HG02623 (cell line): Measurements from ENCODE around the gene EXOC3L2.

Experiments used
- ATAC-seq: cut with Tn5 transposase; IDR thresholded peaks from one replicate; pipeline ENCODE4 v1.9.1; 2021; ENCODE audit warnings: moderate library complexity; ENCODE audit not compliant: unreplicated experiment

The EXOC3L2 gene

GRCh38 chr19:45223879-45224278 is 21.3 kb downstream of the EXOC3L2 start:
- ATAC-seq, result no peak

GRCh38 chr19:45222724-45223123 is 22.5 kb downstream of the EXOC3L2 start:
- ATAC-seq, result no peak

- ATAC-seq, result no peak
Measured at GRCh38 chr19:45218911-45219743, 26.1 kb downstream of the EXOC3L2 start.

GRCh38 chr19:45218426-45218825 is 26.8 kb downstream of the EXOC3L2 start:
- no peak for ATAC-seq

- ATAC-seq, result no peak
Measured at GRCh38 chr19:45217957-45218334, 27.3 kb downstream of the EXOC3L2 start.

GRCh38 chr19:45217193-45217956 is 27.8 kb downstream of the EXOC3L2 start:
- ATAC-seq, result no peak

- no peak for ATAC-seq
Measured at GRCh38 chr19:45216667-45217066, 28.5 kb downstream of the EXOC3L2 start.

GRCh38 chr19:45215391-45216191 is 29.6 kb downstream of the EXOC3L2 start:
- no peak for ATAC-seq

GRCh38 chr19:45213031-45213430 is 32.2 kb downstream of the EXOC3L2 start:
- ATAC-seq, result no peak

- ATAC-seq, result no peak
Measured at GRCh38 chr19:45211751-45212381, 33.3 kb downstream of the EXOC3L2 start.

- no peak for ATAC-seq
Measured at GRCh38 chr19:45206328-45206727, 38.9 kb downstream of the EXOC3L2 start.

- no peak for ATAC-seq
Measured at GRCh38 chr19:45205810-45206209, 39.4 kb downstream of the EXOC3L2 start.

GRCh38 chr19:45202637-45203036 is 42.6 kb downstream of the EXOC3L2 start:
- ATAC-seq, result no peak

- ATAC-seq, result no peak
Measured at GRCh38 chr19:45200568-45200967, 44.6 kb downstream of the EXOC3L2 start.

- no peak for ATAC-seq
Measured at GRCh38 chr19:45195764-45196163, 49.4 kb downstream of the EXOC3L2 start.

GRCh38 chr19:45191375-45191774 is 53.8 kb downstream of the EXOC3L2 start:
- ATAC-seq, result no peak

GRCh38 chr19:45189971-45190370 is 55.2 kb downstream of the EXOC3L2 start:
- ATAC-seq, result no peak

GRCh38 chr19:45187421-45188100 is 57.6 kb downstream of the EXOC3L2 start:
- ATAC-seq, result no peak

GRCh38 chr19:45186509-45187334 is 58.5 kb downstream of the EXOC3L2 start:
- no peak for ATAC-seq
